Liver (tissue), 3 donors: ENCODE data around the gene SLC4A11.

Experiments used
- CTCF ChIP-seq: fragments of 150-350 bp; IDR thresholded peaks from 2 replicates; pipeline ENCODE4 v1.5.1; 2017; ENCODE audit warnings: improper control_type of control experiment, low read depth, low read length; ENCODE audit not compliant: missing input control
- FOXA1 ChIP-seq: IDR thresholded peaks from 2 replicates; pipeline ENCODE4 v1.6.1; 2016; ENCODE audit warnings: antibody characterized with exemption
- GABPA ChIP-seq, 2 donors: IDR thresholded peaks in 1 of 2; conservative IDR thresholded peaks in 1 of 2; 2 replicates each; pipeline ENCODE4 v1.6.1; 2016; ENCODE audit warnings: antibody characterized with exemption in 2 of 2, mild to moderate bottlenecking in 1 of 2, moderate library complexity in 1 of 2
- MAX ChIP-seq: IDR thresholded peaks from 2 replicates; pipeline ENCODE4 v1.6.1; 2016; ENCODE audit warnings: antibody characterized with exemption
- RAD21 ChIP-seq, 2 donors: IDR thresholded peaks; 2 replicates each; pipeline ENCODE4 v1.6.1; 2016; ENCODE audit warnings: antibody characterized with exemption in 2 of 2, mild to moderate bottlenecking in 2 of 2
- REST ChIP-seq: IDR thresholded peaks from 2 replicates; pipeline ENCODE4 v1.6.1; 2016; ENCODE audit warnings: antibody characterized with exemption, mild to moderate bottlenecking
- RXRA ChIP-seq, 2 donors: IDR thresholded peaks; 2 replicates each; pipeline ENCODE4 v1.6.1; 2017 to 2018; ENCODE audit warnings: antibody characterized with exemption in 2 of 2, mild to moderate bottlenecking in 1 of 2
- SP1 ChIP-seq: IDR thresholded peaks from 2 replicates; pipeline ENCODE4 v1.6.1; 2018; ENCODE audit warnings: antibody characterized with exemption, mild to moderate bottlenecking
- TAF1 ChIP-seq: conservative IDR thresholded peaks from 2 replicates; pipeline ENCODE4 v1.6.1; 2016; ENCODE audit warnings: antibody characterized with exemption, mild to moderate bottlenecking
- YY1 ChIP-seq: IDR thresholded peaks from 2 replicates; pipeline ENCODE4 v1.6.1; 2016; ENCODE audit warnings: antibody characterized with exemption, mild to moderate bottlenecking
- TF ChIP-seq, protein P1 (sequence below): IDR thresholded peaks from 2 replicates; pipeline ENCODE4 v1.6.1; 2016; ENCODE audit warnings: antibody characterized with exemption
- donor health status: healthy.
- donor health status: healthy.

DNA sequence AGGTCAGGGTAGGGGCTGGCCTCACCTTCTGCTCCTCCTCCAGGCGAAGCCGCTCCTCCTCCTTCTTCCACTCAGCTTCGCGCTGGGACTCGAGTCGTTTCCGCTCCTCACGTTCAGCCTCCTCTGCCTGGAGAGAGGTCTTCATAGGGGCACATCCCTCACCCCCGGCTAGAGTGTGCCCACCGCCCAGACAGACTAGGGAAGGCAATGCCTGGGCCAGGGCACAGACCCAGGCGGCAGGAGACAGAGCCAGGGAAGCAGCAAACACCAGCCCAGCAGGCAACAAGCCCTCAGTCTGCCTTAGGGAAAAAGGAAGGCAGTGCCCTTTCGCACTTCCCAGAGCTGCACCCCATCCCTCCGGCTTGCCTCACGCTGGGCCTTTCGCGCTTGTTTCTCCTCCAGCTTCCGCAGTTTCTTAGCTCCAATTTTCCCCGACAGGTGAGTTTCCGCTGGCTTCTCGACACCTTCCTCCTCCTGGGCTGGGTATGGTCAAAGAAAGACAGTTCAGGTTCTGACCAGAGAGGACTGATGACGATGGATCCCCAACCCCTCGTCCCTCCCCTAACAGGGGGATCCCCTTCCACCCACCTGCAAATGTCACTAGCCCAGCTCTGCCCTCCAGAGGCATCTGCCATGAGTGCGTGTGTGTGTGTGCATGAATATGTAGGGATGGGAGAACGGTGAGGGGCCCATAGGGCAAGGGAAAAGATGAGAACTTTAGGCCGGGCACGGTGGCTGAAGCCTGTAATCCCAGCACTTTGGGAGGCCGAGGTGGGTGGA, 38.8 kb downstream of the SLC4A11 start:
- no peak for TF ChIP-seq CTCF
- TF ChIP-seq SP1 = no peak
- no peak for TF ChIP-seq MAX
- no peak for TF ChIP-seq RXRA (IDR thresholded peaks at IDR 0.05)
- TF ChIP-seq, protein P1, sequence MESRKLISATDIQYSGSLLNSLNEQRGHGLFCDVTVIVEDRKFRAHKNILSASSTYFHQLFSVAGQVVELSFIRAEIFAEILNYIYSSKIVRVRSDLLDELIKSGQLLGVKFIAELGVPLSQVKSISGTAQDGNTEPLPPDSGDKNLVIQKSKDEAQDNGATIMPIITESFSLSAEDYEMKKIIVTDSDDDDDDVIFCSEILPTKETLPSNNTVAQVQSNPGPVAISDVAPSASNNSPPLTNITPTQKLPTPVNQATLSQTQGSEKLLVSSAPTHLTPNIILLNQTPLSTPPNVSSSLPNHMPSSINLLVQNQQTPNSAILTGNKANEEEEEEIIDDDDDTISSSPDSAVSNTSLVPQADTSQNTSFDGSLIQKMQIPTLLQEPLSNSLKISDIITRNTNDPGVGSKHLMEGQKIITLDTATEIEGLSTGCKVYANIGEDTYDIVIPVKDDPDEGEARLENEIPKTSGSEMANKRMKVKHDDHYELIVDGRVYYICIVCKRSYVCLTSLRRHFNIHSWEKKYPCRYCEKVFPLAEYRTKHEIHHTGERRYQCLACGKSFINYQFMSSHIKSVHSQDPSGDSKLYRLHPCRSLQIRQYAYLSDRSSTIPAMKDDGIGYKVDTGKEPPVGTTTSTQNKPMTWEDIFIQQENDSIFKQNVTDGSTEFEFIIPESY = no peak
- TF ChIP-seq TAF1 = no peak
- TF ChIP-seq YY1 = no peak
- no peak for TF ChIP-seq GABPA (IDR thresholded peaks at IDR 0.05 in 1 of 2, conservative IDR thresholded peaks at IDR 0.05 in 1 of 2)
- no peak for TF ChIP-seq REST
- no peak for TF ChIP-seq RAD21 (IDR thresholded peaks at IDR 0.05)
- no peak for TF ChIP-seq FOXA1
